Glomerular visceral epithelial cell (primary cell): ENCODE measurements around the gene LCN2.
"Not testable (repeated sequence)": the region's sequence is repeated elsewhere in the genome, so short reads cannot be mapped to it uniquely, and the experiment has no call there.

Experiments used
- DNase-seq: peaks from one replicate; pipeline ENCODE4 v3.0.0-alpha.2; 2016; ENCODE audit errors: extremely low spot score

The LCN2 gene

GRCh38 chr9:128127990-128128835 is 21.0 kb upstream of the LCN2 start:
- DNase-seq: peak; percentile 90

- DNase-seq: no peak
Observed at GRCh38 chr9:128128836-128129590, 20.2 kb upstream of the LCN2 start.

GRCh38 chr9:128129976-128130590 is 19.2 kb upstream of the LCN2 start:
- not testable (repeated sequence) for DNase-seq

- not testable (repeated sequence) for DNase-seq
Observed at GRCh38 chr9:128130651-128131050, 18.6 kb upstream of the LCN2 start.

GRCh38 chr9:128131346-128131745 is 17.9 kb upstream of the LCN2 start:
- not testable (repeated sequence) for DNase-seq

GRCh38 chr9:128132139-128132538 is 17.1 kb upstream of the LCN2 start:
- DNase-seq: peak; percentile 40

- not testable (repeated sequence) for DNase-seq
Observed at GRCh38 chr9:128135561-128135960, 13.7 kb upstream of the LCN2 start.

- DNase-seq: peak; percentile 91
Observed at GRCh38 chr9:128136816-128137793, 12.1 kb upstream of the LCN2 start.

- no peak for DNase-seq
Observed at GRCh38 chr9:128138001-128138400, 11.3 kb upstream of the LCN2 start.

GRCh38 chr9:128139621-128140020 is 9.6 kb upstream of the LCN2 start:
- no peak for DNase-seq

- no peak for DNase-seq
Observed at GRCh38 chr9:128141604-128142003, 7.6 kb upstream of the LCN2 start.

GRCh38 chr9:128142061-128142460 is 7.2 kb upstream of the LCN2 start:
- DNase-seq: no peak

GRCh38 chr9:128142596-128142995 is 6.7 kb upstream of the LCN2 start:
- no peak for DNase-seq

GRCh38 chr9:128143525-128144238 is 5.6 kb upstream of the LCN2 start:
- DNase-seq: no peak

GRCh38 chr9:128144239-128145181 is 4.7 kb upstream of the LCN2 start:
- no peak for DNase-seq

GRCh38 chr9:128145536-128145935 is 3.7 kb upstream of the LCN2 start:
- DNase-seq: no peak

- DNase-seq: no peak
Observed at GRCh38 chr9:128145951-128146351, 3.3 kb upstream of the LCN2 start.

- DNase-seq: no peak
Observed at GRCh38 chr9:128146591-128147120, 2.6 kb upstream of the LCN2 start.

- DNase-seq: no peak
Observed at GRCh38 chr9:128148509-128149000, 698 bp upstream of the LCN2 start.
